ENCODE data around the gene MAP4. TPM values are rescaled to one million over a fixed set of nuclear protein-coding genes. Genes with fewer than 3 reads are reported as not detected.

Gene MAP4
- total RNA-seq, 1 donor from 2014 or later = 106 TPM

- intact Hi-C loops (cut with micrococcal nuclease) = no loop called here
Observed at GRCh38 chr3:47867451-47868044, 148.7 kb downstream of the MAP4 start.

GRCh38 chr3:47865192-47865591, 151.0 kb downstream of the MAP4 start:
- intact Hi-C loops (cut with micrococcal nuclease) = no loop called here

DNA sequence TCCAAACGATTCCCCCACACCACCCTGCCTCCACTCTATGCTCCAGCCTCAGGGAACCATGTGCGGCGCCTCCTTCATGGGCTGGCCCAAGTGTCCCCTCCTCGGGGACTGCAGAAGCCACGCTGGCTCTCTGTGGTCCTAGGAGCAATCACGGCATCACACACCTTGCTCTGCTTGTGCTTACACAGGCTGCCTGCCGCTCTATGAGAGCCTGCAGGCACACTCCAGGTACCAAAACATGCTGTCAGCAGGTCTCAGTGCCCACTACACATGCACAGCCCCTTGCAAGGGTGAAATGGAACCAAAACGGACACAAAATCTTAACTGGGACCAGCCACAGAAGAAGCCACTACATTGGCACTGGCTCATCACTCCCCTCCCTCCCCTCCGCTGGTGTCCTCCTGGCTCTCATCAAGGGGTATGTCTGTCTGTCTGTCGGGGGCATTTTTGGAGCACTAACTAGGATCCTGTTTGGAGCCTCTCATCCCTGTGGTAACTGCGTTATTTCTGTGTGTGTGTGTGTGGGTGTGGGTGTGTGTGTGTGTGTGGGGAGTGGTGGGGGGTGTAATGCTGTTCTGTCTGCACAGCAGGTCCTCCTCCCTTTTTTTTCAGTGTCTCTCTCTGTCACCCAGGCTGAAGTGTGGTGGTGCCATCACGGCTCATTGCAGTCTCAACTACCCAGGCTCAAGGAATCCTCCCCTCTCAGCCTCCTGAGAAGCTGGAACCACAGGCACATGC, 152.7 kb downstream of the MAP4 start:
- intact Hi-C loops (cut with micrococcal nuclease) = no loop called here

DNA sequence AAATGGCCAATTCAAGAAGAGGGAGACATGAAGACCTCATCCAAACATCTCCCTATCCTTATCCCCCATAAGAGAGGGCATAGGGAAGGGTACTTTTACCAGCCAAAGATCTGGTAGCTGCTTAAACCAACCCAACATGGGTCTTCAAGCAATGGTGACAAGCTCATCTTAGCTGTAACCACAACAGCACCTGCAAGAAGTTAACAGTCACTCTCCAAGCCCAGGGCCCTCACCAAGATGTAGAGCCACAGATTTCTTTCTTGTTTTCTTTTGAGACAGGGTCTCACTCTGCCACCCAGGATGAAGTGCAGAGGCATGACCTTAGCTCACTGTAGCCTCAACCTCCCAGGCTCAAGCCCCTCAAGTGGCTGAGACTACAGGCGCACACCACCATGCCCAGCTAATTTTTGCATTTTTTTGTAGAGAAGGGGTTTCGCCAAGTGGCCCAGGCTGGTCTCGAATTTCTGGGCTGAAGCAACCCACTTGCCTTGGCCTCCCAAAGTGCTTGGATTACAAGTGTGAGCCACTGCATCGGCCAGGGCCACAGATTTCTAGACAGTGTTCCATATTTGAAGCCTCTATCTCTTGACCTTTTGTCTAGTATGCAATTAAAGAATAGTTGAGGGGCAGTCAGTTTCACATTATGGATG, 156.1 kb downstream of the MAP4 start:
- intact Hi-C loops (cut with micrococcal nuclease) = no loop called here

- intact Hi-C loops (cut with micrococcal nuclease) = no loop called here
Observed at GRCh38 chr3:47857151-47857550, 159.1 kb downstream of the MAP4 start.

DNA sequence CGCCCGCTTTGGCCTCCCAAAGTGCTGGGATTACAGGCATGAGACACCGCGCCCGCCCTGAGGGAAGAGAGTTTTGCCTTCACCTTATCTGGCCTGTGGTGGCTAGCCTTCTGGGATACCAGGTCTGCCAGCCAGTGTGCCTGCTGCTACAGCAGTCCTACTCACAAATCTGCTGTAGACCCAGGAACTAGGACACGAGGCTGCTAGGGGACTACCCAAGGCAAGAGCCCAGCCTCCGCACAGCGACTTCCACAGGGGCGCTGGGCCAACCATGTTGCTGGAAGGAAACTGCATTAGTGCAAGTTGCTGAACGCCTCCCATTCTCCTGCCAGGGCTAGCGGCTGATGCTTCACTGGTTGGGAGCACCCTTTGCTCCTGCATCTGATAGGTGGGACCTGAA, 159.5 kb downstream of the MAP4 start:
- intact Hi-C loops (cut with micrococcal nuclease) = no loop called here

GRCh38 chr3:47855461-47856383, 160.5 kb downstream of the MAP4 start:
- intact Hi-C loops (cut with micrococcal nuclease) = no loop called here

DNA sequence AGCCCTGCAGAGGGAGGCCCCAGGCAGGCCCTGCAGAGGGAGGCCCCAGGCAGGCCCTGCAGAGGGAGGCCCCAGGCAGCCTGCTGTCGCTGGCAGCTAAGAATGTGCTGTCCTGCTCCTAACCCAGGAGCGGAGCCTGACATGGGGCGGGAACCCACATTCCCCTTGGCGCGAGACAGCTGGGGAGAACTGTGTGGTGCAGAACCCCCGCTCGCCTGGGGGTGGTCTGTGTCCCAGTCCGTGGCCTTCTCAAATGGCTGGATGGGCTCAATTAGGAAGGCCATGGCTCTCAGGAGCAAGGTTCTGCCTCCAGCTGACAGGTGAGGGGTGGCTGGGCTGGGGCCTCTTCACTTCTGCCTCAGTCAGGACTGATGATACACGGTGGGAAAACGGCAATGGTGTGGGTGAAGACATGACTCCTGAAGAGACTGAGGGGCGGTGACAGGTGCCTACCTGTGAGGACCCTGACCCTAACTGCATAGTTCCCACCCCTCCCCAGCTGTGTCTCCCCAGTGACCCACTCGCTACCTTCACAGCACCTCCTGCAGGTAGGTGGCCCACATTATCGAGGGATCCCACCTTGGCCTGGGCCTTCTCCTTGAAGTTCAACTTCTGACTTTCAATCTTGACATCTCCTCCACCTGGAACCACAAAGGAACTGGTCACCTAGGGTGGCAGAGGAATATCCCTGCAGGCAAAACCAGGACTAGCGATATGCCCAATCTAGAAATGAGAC, 161.3 kb downstream of the MAP4 start:
- intact Hi-C loops (cut with micrococcal nuclease) = no loop called here

- intact Hi-C loops (cut with micrococcal nuclease) = no loop called here
Observed at GRCh38 chr3:47854267-47854666, 161.9 kb downstream of the MAP4 start.

GRCh38 chr3:47852604-47853602, 163.3 kb downstream of the MAP4 start:
- intact Hi-C loops (cut with micrococcal nuclease) = no loop called here

GRCh38 chr3:47851888-47852603, 164.2 kb downstream of the MAP4 start:
- intact Hi-C loops (cut with micrococcal nuclease) = no loop called here

GRCh38 chr3:47850564-47851410, 165.4 kb downstream of the MAP4 start:
- intact Hi-C loops (cut with micrococcal nuclease) = no loop called here

DNA sequence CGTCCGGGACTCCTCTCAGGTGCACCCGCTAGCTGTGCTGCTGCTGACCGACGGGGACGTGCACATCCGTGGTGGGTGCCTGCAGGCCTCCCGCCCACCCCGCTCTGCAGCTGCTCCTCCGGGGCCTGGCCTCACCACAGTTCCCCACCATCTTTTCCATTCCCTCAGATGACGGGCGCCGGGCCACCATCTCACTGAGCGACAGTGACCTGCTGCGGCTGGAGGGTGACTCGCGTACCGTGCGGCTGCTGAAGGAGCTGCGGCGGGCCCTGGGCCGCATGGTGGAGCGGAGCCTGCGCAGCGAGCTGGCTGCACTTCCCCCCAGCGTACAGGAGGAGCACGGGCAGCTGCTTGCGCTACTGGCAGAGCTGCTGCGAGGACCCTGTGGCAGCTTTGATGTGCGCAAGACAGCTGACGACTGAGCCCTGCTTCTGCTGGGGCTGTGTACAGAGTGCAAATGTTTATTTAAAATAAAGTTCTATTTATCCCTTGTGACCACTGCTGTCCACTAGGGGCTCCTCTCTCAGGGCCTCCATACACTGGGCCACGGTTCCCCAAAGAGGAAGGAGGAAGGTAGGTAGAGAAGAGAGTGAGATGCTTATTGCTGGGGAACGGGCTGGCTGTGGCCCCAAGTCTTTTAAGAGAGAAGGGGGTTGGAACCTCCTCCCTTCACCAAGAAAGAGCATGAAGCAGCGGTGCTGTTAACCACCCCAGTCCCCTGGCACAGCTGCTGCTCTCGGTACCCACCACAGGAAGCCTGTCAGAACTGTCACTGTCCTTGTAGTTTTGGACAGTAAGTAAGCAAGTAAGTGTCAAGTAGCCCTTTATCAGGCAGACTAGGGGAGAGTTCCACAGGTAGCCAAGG, 166.3 kb downstream of the MAP4 start:
- intact Hi-C loops (cut with micrococcal nuclease) = no loop called here

DNA sequence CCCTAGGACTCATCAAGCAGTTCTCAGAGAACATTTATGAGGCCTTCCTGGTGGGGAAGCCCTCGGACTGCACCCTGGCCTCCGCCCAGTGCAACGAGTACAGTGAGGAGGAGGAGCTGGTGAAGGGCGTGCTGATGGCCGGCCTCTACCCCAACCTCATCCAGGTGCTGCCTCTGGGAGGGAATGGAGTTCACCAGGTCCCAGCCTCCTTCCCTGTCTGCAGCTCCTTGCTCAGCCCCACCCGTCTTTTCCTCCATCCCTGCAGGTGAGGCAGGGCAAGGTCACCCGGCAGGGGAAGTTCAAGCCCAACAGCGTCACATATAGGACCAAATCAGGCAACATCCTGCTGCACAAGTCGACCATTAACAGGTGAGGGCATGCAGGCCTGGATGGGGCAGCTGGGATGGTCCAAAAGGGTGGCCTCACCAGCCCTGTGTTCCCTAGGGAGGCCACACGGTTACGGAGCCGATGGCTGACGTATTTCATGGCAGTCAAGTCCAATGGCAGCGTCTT, 167.0 kb downstream of the MAP4 start:
- intact Hi-C loops (cut with micrococcal nuclease) = no loop called here

GRCh38 chr3:47848599-47849117, 167.6 kb downstream of the MAP4 start:
- intact Hi-C loops (cut with micrococcal nuclease) = no loop called here

DNA sequence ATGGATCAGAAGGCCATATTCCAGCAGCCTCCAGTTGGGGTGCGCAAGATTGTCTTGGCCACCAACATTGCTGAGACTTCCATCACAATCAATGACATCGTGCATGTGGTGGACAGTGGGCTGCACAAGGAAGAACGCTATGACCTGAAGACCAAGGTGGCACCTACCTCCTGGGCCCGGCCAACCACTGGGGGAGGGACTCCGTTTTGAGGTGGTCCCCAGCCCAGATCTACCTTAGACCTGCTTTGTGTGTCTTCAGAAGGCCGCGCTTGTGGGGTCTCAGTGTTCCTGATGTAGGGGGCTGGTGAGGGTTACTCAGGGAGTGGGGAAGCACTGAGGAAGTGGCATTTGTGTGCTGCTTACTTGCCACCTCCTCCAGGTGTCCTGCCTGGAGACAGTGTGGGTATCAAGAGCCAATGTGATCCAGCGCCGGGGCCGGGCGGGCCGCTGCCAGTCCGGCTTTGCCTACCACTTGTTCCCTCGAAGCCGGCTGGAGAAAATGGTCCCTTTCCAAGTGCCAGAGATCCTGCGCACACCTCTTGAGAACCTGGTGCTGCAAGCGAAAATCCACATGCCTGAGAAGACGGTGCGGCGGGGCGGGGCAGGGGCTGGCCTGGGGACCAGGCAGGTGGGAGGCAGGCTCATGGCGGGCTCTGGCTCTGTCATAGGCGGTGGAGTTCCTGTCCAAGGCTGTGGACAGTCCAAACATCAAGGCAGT, 168.3 kb downstream of the MAP4 start:
- intact Hi-C loops (cut with micrococcal nuclease) = no loop called here

Data from T-helper 1 cell treated with Interleukin-12 subunit alpha and Interleukin-12 subunit beta and Interleukin-4 antibody, amounts not matched to agents 30 ng/mL and 1 ng/mL, for 36 hours (primary cell).